Spleen (tissue), 11 donors: ENCODE measurements around the gene FARP1. TPM values are rescaled to one million over a fixed set of nuclear protein-coding genes. Genes with fewer than 3 reads are reported as not detected.

Experiments used
- DNase-seq: peaks from one replicate; pipeline ENCODE4 v3.0.0-alpha.2; 2020
- H3K27ac ChIP-seq, 8 donors: fragments of 200-600 bp; sonication (generic) in 7 of 8; 1 replicate in 4 of 8; 2 replicates in 4 of 8; pipeline versions ENCODE4 v1.5.0 to v1.8.0; 2016 to 2021; ENCODE audit warnings: inconsistent platforms in 4 of 8, mild to moderate bottlenecking in 4 of 8, moderate library complexity in 1 of 8
- H3K27me3 ChIP-seq, 7 donors: fragments of 200-600 bp; sonication (generic) in 6 of 7; replicated peaks in 1 of 7; 1 replicate in 4 of 7; 2 replicates in 3 of 7; pipeline versions ENCODE4 v1.5.0 to v1.8.0; 2016 to 2021; ENCODE audit warnings: inconsistent platforms in 3 of 7, mild to moderate bottlenecking in 1 of 7
- H3K36me3 ChIP-seq, 6 donors: fragments of 200-600 bp; sonication (generic) in 5 of 6; 1 replicate in 4 of 6; 2 replicates in 2 of 6; pipeline versions ENCODE4 v1.5.0 to v1.8.0; 2016 to 2021; ENCODE audit warnings: inconsistent platforms in 2 of 6
- H3K4me1 ChIP-seq, 6 donors: fragments of 200-600 bp; sonication (generic) in 5 of 6; 1 replicate in 3 of 6; 2 replicates in 3 of 6; pipeline versions ENCODE4 v1.5.0 to v1.8.0; 2016 to 2021; ENCODE audit warnings: inconsistent platforms in 3 of 6
- H3K4me3 ChIP-seq, 8 donors: fragments of 200-600 bp; sonication (generic) in 7 of 8; 1 replicate in 4 of 8; 2 replicates in 4 of 8; pipeline versions ENCODE4 v1.5.0 to v1.8.0; 2016 to 2021; ENCODE audit warnings: inconsistent platforms in 4 of 8, mild to moderate bottlenecking in 4 of 8, moderate library complexity in 2 of 8
- H3K9me3 ChIP-seq, 8 donors: fragments of 200-600 bp; sonication (generic) in 7 of 8; 1 replicate in 4 of 8; 2 replicates in 4 of 8; pipeline versions ENCODE4 v1.5.0 to v1.8.0; 2016 to 2021; ENCODE audit warnings: inconsistent platforms in 4 of 8
- CTCF ChIP-seq, 11 experiments: fragments of 200-600 bp in 7 of 11; fragments of 450-650 bp in 4 of 11; sonication (generic) in 4 of 11; IDR thresholded peaks in 8 of 11; conservative IDR thresholded peaks in 3 of 11; 1 replicate in 7 of 11; 2 replicates in 4 of 11; pipeline versions ENCODE4 v1.4.0 to v1.8.0; 2016 to 2021; ENCODE audit warnings: antibody characterized with exemption in 11 of 11, inconsistent platforms in 4 of 11, mild to moderate bottlenecking in 1 of 11
- POLR2A ChIP-seq, 3 donors: fragments of 450-650 bp; IDR thresholded peaks; one replicate each; pipeline ENCODE4 v1.5.1; 2017; ENCODE audit warnings: antibody characterized with exemption in 3 of 3, mild to moderate bottlenecking in 1 of 3
- POLR2AphosphoS5 ChIP-seq, 3 donors: sonication (generic); formaldehyde crosslinking; IDR thresholded peaks; one replicate each; pipeline ENCODE4 v1.5.1; 2017; ENCODE audit warnings: antibody characterized with exemption in 3 of 3
- WGBS, 5 donors: extraction: QIAGEN DNeasy Blood & Tissue Kit in 3 of 5; methylation state at CpG; one replicate each; pipeline versions ENCODE4 v1.1.5 to v1.1.7; 2013 to 2018; 5-methylcytosine and 5-hydroxymethylcytosine counted together
- intact Hi-C: fragments of 100-400 bp; cut with DNase I; formaldehyde crosslinking; loops from one replicate; pipeline ENCODE4 v1.15.0; 2023; ENCODE audit warnings: low total_unique reads
- polyA plus RNA-seq, 3 donors: library from polyadenylated mRNA; stranded (reverse); fragments of 200-250 nt; gene quantifications; one replicate each; pipeline ENCODE4 v1.2.1, GENCODE V29; 2013
- total RNA-seq, 7 donors: library from RNA; depleted of rRNA in 3 of 7; stranded (reverse); fragments of >200 nt in 3 of 7; fragmentation: NEBNext Ultra II Directional in 4 of 7; extraction: Animal tissue kit (Norgen Biotek cat#: 25700) in 4 of 7; gene quantifications; one replicate each; pipeline versions ENCODE4 v1.1.0 to v1.2.1, GENCODE V29; 2016 to 2021
- donor health status: healthy with polysubstance abuse.
- donor health status: DM: no; HTN: no; CAD: no; lungs with moderate emphysema.
- donor health status: DM: no; HTN: no; CAD: no.
- donor health status: Bipolar disorder and iron deficiency.
- donor health status: healthy.
- donor health status: DM: no; HTN: no; CAD: no.
- donor health status: DM: yes; HTN: yes; CAD: no.

The FARP1 gene
- total and polyA plus RNA-seq, 10 donors: 3.7 to 60.9 (median 33.0) TPM

- Histone ChIP-seq H3K4me3 (no peak overlapping the region), H3K27me3 (no peaks in the 10 kb centered on the region), H3K36me3 (no peaks in the 10 kb centered on the region), H3K27ac (no peak overlapping the region), H3K4me1 (peaks cover 0 to 10% (median 6%) of the 10 kb centered on the region in 6 donors), H3K9me3 (no peaks in the 10 kb centered on the region)
- TF ChIP-seq POLR2A (IDR thresholded peaks at IDR 0.05): no peak
- TF ChIP-seq POLR2AphosphoS5 (IDR thresholded peaks at IDR 0.05): no peak
- TF ChIP-seq CTCF (IDR thresholded peaks at IDR 0.05 in 8 of 11, conservative IDR thresholded peaks at IDR 0.05 in 3 of 11): no peak
- DNase-seq: no peak
- 91 to 95% (median 95%) methylated on average over 2 of the region's 2 CpGs for WGBS, 5 donors
- intact Hi-C loops: no loop called here
Measured at GRCh38 chr13:98274921-98275487, 132.1 kb downstream of the FARP1 start.

- 69 to 97% (median 90%) methylated on average over 2 of the region's 2 CpGs for WGBS, 5 donors
- peaks cover 0 to 16% (median 10%) of the 10 kb centered on the region in 6 donors for H3K4me1 ChIP-seq
- no peak for TF ChIP-seq POLR2AphosphoS5 (IDR thresholded peaks at IDR 0.05)
- TF ChIP-seq POLR2A (IDR thresholded peaks at IDR 0.05): no peak
- no peak for TF ChIP-seq CTCF (IDR thresholded peaks at IDR 0.05 in 8 of 11, conservative IDR thresholded peaks at IDR 0.05 in 3 of 11)
- H3K9me3 ChIP-seq: no peaks in the 10 kb centered on the region
- intact Hi-C loops: no loop called here
- H3K4me3 ChIP-seq: no peak overlapping the region
- H3K36me3 ChIP-seq: no peaks in the 10 kb centered on the region
- H3K27ac ChIP-seq: no peak overlapping the region
- no peaks in the 10 kb centered on the region for H3K27me3 ChIP-seq
- DNase-seq: no peak
Measured at GRCh38 chr13:98275681-98276171, 132.8 kb downstream of the FARP1 start.

- Histone ChIP-seq H3K9me3 (no peaks in the 10 kb centered on the region), H3K27ac (no peak overlapping the region), H3K36me3 (no peaks in the 10 kb centered on the region), H3K4me3 (no peak overlapping the region), H3K27me3 (no peaks in the 10 kb centered on the region), H3K4me1 (peaks cover 0 to 17% (median 10%) of the 10 kb centered on the region in 6 donors)
- DNase-seq: no peak
- TF ChIP-seq POLR2A (IDR thresholded peaks at IDR 0.05) (no peak), CTCF (IDR thresholded peaks at IDR 0.05 in 8 of 11, conservative IDR thresholded peaks at IDR 0.05 in 3 of 11) (no peak), POLR2AphosphoS5 (IDR thresholded peaks at IDR 0.05) (no peak)
- WGBS, 5 donors: 81 to 92% (median 87%) methylated on average over 3 of the region's 3 CpGs
- intact Hi-C loops: no loop called here
Measured at GRCh38 chr13:98276486-98276885, 133.6 kb downstream of the FARP1 start.

GRCh38 chr13:98278068-98278724, 135.3 kb downstream of the FARP1 start:
- Histone ChIP-seq H3K27ac (no peak overlapping the region), H3K9me3 (no peaks in the 10 kb centered on the region), H3K4me3 (no peak overlapping the region), H3K27me3 (no peaks in the 10 kb centered on the region), H3K36me3 (no peaks in the 10 kb centered on the region), H3K4me1 (peaks cover 0 to 17% (median 10%) of the 10 kb centered on the region in 6 donors)
- TF ChIP-seq CTCF (IDR thresholded peaks at IDR 0.05 in 8 of 11, conservative IDR thresholded peaks at IDR 0.05 in 3 of 11) (no peak), POLR2A (IDR thresholded peaks at IDR 0.05) (no peak), POLR2AphosphoS5 (IDR thresholded peaks at IDR 0.05) (no peak)
- intact Hi-C loops: no loop called here
- WGBS, 5 donors: 84 to 96% (median 92%) methylated on average over 6 of the region's 6 CpGs
- DNase-seq: no peak
